AG09319 (cell line): Measurements from ENCODE around the gene CDK5RAP2.
"Not testable (repeated sequence)": the region's sequence is repeated elsewhere in the genome, so short reads cannot be mapped to it uniquely, and the experiment has no call there.

Source experiments
- DNase-seq: peaks from one replicate; pipeline ENCODE4 v3.0.0-alpha.2; 2010; ENCODE audit warnings: low read depth; ENCODE audit errors: extremely low read depth
- CTCF ChIP-seq: IDR thresholded peaks from 2 replicates; pipeline ENCODE4 v1.5.1; 2011; ENCODE audit warnings: low read depth, mild to moderate bottlenecking, inconsistent platforms, low read length, moderate library complexity

Gene CDK5RAP2

GRCh38 chr9:120561709-120562108 is 18.3 kb downstream of the CDK5RAP2 start:
- no peak for TF ChIP-seq CTCF
- no peak for DNase-seq

- DNase-seq, result no peak
- TF ChIP-seq CTCF, result no peak
Observed at GRCh38 chr9:120559546-120559945, 20.4 kb downstream of the CDK5RAP2 start.

GRCh38 chr9:120558454-120558853 is 21.5 kb downstream of the CDK5RAP2 start:
- no peak for TF ChIP-seq CTCF

GRCh38 chr9:120557205-120557604 is 22.8 kb downstream of the CDK5RAP2 start:
- TF ChIP-seq CTCF, result no peak
- no peak for DNase-seq

More at GRCh38 chr9:120558454-120558853, 21.5 kb downstream of the CDK5RAP2 start:
- DNase-seq, result no peak

- no peak for TF ChIP-seq CTCF
- DNase-seq, result no peak
Observed at GRCh38 chr9:120556775-120557174, 23.2 kb downstream of the CDK5RAP2 start.

GRCh38 chr9:120555839-120556238 is 24.1 kb downstream of the CDK5RAP2 start:
- TF ChIP-seq CTCF, result no peak
- no peak for DNase-seq

- not testable (repeated sequence) for DNase-seq
Observed at GRCh38 chr9:120552210-120552704, 27.7 kb downstream of the CDK5RAP2 start.
